Suprapubic skin (tissue), 4 donors: ENCODE data around the gene SLC9C1. TPM values are rescaled to one million over a fixed set of nuclear protein-coding genes. Genes with fewer than 3 reads are reported as not detected.

Experiments
- DNase-seq, 2 donors: peaks; one replicate each; pipeline ENCODE4 v3.0.0-alpha.2; 2019; ENCODE audit warnings: low spot score in 2 of 2
- H3K27ac ChIP-seq: fragments of 200-600 bp; sonication (generic); one replicate; pipeline ENCODE4 v1.5.1; 2019
- H3K27me3 ChIP-seq: fragments of 200-600 bp; sonication (generic); one replicate; pipeline ENCODE4 v1.5.1; 2019
- H3K36me3 ChIP-seq: fragments of 200-600 bp; sonication (generic); one replicate; pipeline ENCODE4 v1.5.1; 2019
- H3K4me1 ChIP-seq: fragments of 200-600 bp; sonication (generic); one replicate; pipeline ENCODE4 v1.5.1; 2019
- H3K4me3 ChIP-seq: fragments of 200-600 bp; sonication (generic); one replicate; pipeline ENCODE4 v1.5.1; 2019; ENCODE audit warnings: mild to moderate bottlenecking
- H3K9me3 ChIP-seq: fragments of 200-600 bp; sonication (generic); one replicate; pipeline ENCODE4 v1.5.1; 2019
- CTCF ChIP-seq, 2 donors: fragments of 200-600 bp in 1 of 2; fragments of 450-650 bp in 1 of 2; sonication (generic) in 1 of 2; IDR thresholded peaks; one replicate each; pipeline ENCODE4 v1.5.1; 2016 to 2019; ENCODE audit warnings: antibody characterized with exemption in 2 of 2, mild to moderate bottlenecking in 1 of 2, moderate library complexity in 1 of 2
- EP300 ChIP-seq: sonication (generic); formaldehyde crosslinking; IDR thresholded peaks from one replicate; pipeline ENCODE4 v1.6.1; 2017; ENCODE audit warnings: antibody characterized with exemption
- POLR2A ChIP-seq, 2 donors: fragments of 450-650 bp; IDR thresholded peaks; one replicate each; pipeline ENCODE4 v1.6.1; 2017; ENCODE audit warnings: antibody characterized with exemption in 2 of 2, mild to moderate bottlenecking in 2 of 2, moderate library complexity in 2 of 2
- POLR2AphosphoS5 ChIP-seq, 3 donors: sonication (generic); formaldehyde crosslinking; IDR thresholded peaks; one replicate each; pipeline ENCODE4 v1.6.1; 2017; ENCODE audit warnings: antibody characterized with exemption in 3 of 3
- WGBS: methylation state at CpG from one replicate; pipeline ENCODE4 v1.1.5; 2018; 5-methylcytosine and 5-hydroxymethylcytosine counted together
- total RNA-seq, 4 donors: library from RNA; depleted of rRNA; stranded (reverse); fragments of >200 nt; gene quantifications; one replicate each; pipeline ENCODE4 v1.1.0, GENCODE V29; 2016

The SLC9C1 gene
- total RNA-seq, 4 donors from 2014 or later = not detected

DNA sequence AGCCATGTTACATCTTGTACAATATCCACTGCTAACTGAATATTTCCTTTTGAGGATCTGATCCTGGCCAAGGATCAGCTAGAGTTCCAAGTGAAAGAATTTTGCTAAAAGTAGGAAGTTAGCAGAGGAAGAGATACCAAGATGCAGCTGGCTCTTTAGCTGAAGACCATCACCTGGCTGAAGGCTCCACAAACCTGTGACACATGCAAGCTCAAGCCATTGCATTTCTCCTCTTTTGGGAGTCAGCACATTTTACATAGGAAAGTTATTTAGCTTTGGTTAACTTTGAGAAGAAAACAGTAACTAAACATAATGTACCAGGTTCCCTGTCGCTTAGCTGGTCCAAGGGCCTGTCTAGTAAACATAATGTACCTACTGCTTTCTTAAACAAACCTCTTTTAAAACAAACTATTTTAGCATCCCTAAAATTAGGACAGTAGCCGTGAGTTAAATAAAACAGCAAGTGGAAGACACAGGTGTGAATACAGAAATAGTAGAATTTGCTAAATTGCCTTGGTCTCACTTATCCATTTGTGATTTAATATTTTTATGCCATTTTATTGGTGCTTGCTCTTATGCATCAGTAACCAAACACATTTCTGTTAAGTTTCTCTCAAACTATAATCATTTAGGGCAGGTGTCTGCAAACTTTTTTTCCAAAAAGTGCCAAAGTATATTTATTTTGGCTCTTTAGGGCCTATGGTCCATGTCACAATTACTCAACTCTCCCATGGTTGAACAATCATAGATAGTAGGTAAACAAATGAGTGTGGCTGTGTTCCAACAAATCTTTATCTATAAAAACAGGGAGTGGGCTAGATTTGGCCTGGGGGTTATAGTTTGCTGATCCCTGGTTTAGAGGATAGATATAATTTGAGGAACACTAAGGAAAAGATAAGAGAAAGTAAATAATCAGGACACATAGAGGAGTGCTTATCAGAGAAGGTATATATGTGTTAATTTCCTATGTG, 172.2 kb downstream of the SLC9C1 start:
- Histone ChIP-seq H3K27ac (no peak overlapping the region), H3K4me3 (no peak overlapping the region), H3K27me3 (no peaks in the 10 kb centered on the region), H3K36me3 (no peaks in the 10 kb centered on the region), H3K4me1 (peaks cover 6% of the 10 kb centered on the region), H3K9me3 (no peaks in the 10 kb centered on the region)
- TF ChIP-seq CTCF (IDR thresholded peaks at IDR 0.05) (no peak), POLR2AphosphoS5 (IDR thresholded peaks at IDR 0.05) (no peak), POLR2A (IDR thresholded peaks at IDR 0.05) (no peak), EP300 (no peak)
- WGBS = 93% methylated on average over 2 of the region's 2 CpGs
- no peak for DNase-seq

- DNase-seq = no peak
- Histone ChIP-seq H3K4me1 (no peaks in the 10 kb centered on the region), H3K9me3 (no peaks in the 10 kb centered on the region), H3K27me3 (no peaks in the 10 kb centered on the region), H3K36me3 (no peaks in the 10 kb centered on the region), H3K27ac (no peak overlapping the region), H3K4me3 (no peak overlapping the region)
- no peak for TF ChIP-seq POLR2AphosphoS5 (IDR thresholded peaks at IDR 0.05)
- TF ChIP-seq POLR2A (IDR thresholded peaks at IDR 0.05) = no peak
- no peak for TF ChIP-seq CTCF (IDR thresholded peaks at IDR 0.05)
- no peak for TF ChIP-seq EP300
- WGBS = 64% methylated on average over 9 of the region's 9 CpGs
Measured at GRCh38 chr3:112119962-112120836, 173.8 kb downstream of the SLC9C1 start.

- no peak overlapping the region for H3K4me3 ChIP-seq
- H3K27me3 ChIP-seq = no peaks in the 10 kb centered on the region
- no peak for DNase-seq
- WGBS = 83% methylated on average over 4 of the region's 4 CpGs
- TF ChIP-seq POLR2A (IDR thresholded peaks at IDR 0.05) (no peak), CTCF (IDR thresholded peaks at IDR 0.05) (no peak), EP300 (no peak), POLR2AphosphoS5 (IDR thresholded peaks at IDR 0.05) (no peak)
- no peaks in the 10 kb centered on the region for H3K4me1 ChIP-seq
- H3K27ac ChIP-seq = no peak overlapping the region
- no peaks in the 10 kb centered on the region for H3K36me3 ChIP-seq
- H3K9me3 ChIP-seq = no peaks in the 10 kb centered on the region
Measured at GRCh38 chr3:112117841-112118571, 176.0 kb downstream of the SLC9C1 start.

GRCh38 chr3:112117415-112117814, 176.6 kb downstream of the SLC9C1 start:
- no peak overlapping the region for H3K4me3 ChIP-seq
- H3K27me3 ChIP-seq = no peaks in the 10 kb centered on the region
- no peak for DNase-seq
- no peak overlapping the region for H3K27ac ChIP-seq
- TF ChIP-seq CTCF (IDR thresholded peaks at IDR 0.05) = no peak
- no peak for TF ChIP-seq POLR2A (IDR thresholded peaks at IDR 0.05)
- TF ChIP-seq EP300 = no peak
- TF ChIP-seq POLR2AphosphoS5 (IDR thresholded peaks at IDR 0.05) = no peak
- no peaks in the 10 kb centered on the region for H3K9me3 ChIP-seq
- 94% methylated on average over 1 of the region's 1 CpG for WGBS
- H3K4me1 ChIP-seq = no peaks in the 10 kb centered on the region
- no peaks in the 10 kb centered on the region for H3K36me3 ChIP-seq
